ENCODE data around the gene ZBTB42.

ZBTB42 gene

GRCh38 chr14:104765517-104765916, 35.4 kb upstream of the ZBTB42 start:
- Mint-ChIP-seq H3K27me3 (no peaks in the 10 kb centered on the region), H3K4me1 (peaks cover 10 to 17% of the 10 kb centered on the region in 2 donors), H3K27ac (no peak overlapping the region), H3K9me3 (peaks cover 0 to 4% of the 10 kb centered on the region in 2 donors), H3K36me3 (peaks cover 25 to 36% of the 10 kb centered on the region in 2 donors), H3K4me3 (no peak overlapping the region)
- no peak for DNase-seq
- no peak for ATAC-seq (replicated peaks)

- H3K4me3 Mint-ChIP-seq: no peak overlapping the region
- peaks cover 10 to 17% of the 10 kb centered on the region in 2 donors for H3K4me1 Mint-ChIP-seq
- peaks cover 26 to 36% of the 10 kb centered on the region in 2 donors for H3K36me3 Mint-ChIP-seq
- no peaks in the 10 kb centered on the region for H3K27me3 Mint-ChIP-seq
- H3K9me3 Mint-ChIP-seq: peaks cover 4 to 7% of the 10 kb centered on the region in 2 donors
- no peak overlapping the region for H3K27ac Mint-ChIP-seq
- DNase-seq: no peak
- ATAC-seq (replicated peaks): no peak
These were observed 34.5 kb upstream of the ZBTB42 start for GRCh38 chr14:104766256-104766862.

GRCh38 chr14:104766863-104767633, 33.9 kb upstream of the ZBTB42 start:
- H3K27me3 Mint-ChIP-seq: no peaks in the 10 kb centered on the region
- no peak overlapping the region for H3K4me3 Mint-ChIP-seq
- H3K4me1 Mint-ChIP-seq: peaks cover 10 to 17% of the 10 kb centered on the region in 2 donors
- ATAC-seq (replicated peaks) (no peak), DNase-seq (no peak)
- H3K36me3 Mint-ChIP-seq: peaks cover 29 to 37% of the 10 kb centered on the region in 2 donors
- H3K9me3 Mint-ChIP-seq: peaks cover 4 to 7% of the 10 kb centered on the region in 2 donors
- no peak overlapping the region for H3K27ac Mint-ChIP-seq

GRCh38 chr14:104767634-104767918, 33.3 kb upstream of the ZBTB42 start:
- Mint-ChIP-seq H3K27ac (no peak overlapping the region), H3K36me3 (peaks cover 29 to 38% of the 10 kb centered on the region in 2 donors)
- ATAC-seq (replicated peaks): no peak

GRCh38 chr14:104768437-104769323, 32.2 kb upstream of the ZBTB42 start:
- DNase-seq (peak; percentile 78), ATAC-seq (replicated peaks) (peak; percentile 95)
- Mint-ChIP-seq H3K4me3 (no peak overlapping the region), H3K9me3 (peaks cover 4 to 5% of the 10 kb centered on the region in 2 donors), H3K4me1 (peaks cover 10 to 17% of the 10 kb centered on the region in 2 donors), H3K27me3 (no peaks in the 10 kb centered on the region), H3K36me3 (peaks cover 39 to 43% of the 10 kb centered on the region in 2 donors), H3K27ac (no peak overlapping the region)

More at GRCh38 chr14:104767634-104767918, 33.3 kb upstream of the ZBTB42 start:
- Mint-ChIP-seq H3K9me3 (peaks cover 4 to 5% of the 10 kb centered on the region in 2 donors), H3K4me3 (no peak overlapping the region), H3K4me1 (peaks cover 10 to 17% of the 10 kb centered on the region in 2 donors), H3K27me3 (no peaks in the 10 kb centered on the region)
- no peak for DNase-seq

- Mint-ChIP-seq H3K9me3 (peaks cover 4 to 5% of the 10 kb centered on the region in 2 donors), H3K27me3 (no peaks in the 10 kb centered on the region), H3K4me1 (peaks cover 10 to 17% of the 10 kb centered on the region in 2 donors), H3K4me3 (no peak overlapping the region), H3K27ac (peak overlapping the region; percentile 65), H3K36me3 (peaks cover 41 to 49% of the 10 kb centered on the region in 2 donors)
- ATAC-seq (replicated peaks) (no peak), DNase-seq (no peak)
These were observed 31.4 kb upstream of the ZBTB42 start for GRCh38 chr14:104769324-104770071.

GRCh38 chr14:104770072-104770579, 30.8 kb upstream of the ZBTB42 start:
- ATAC-seq (replicated peaks) (no peak), DNase-seq (no peak)
- peaks cover 4 to 5% of the 10 kb centered on the region in 2 donors for H3K9me3 Mint-ChIP-seq
- H3K4me3 Mint-ChIP-seq: no peak overlapping the region
- H3K36me3 Mint-ChIP-seq: peaks cover 41 to 52% of the 10 kb centered on the region in 2 donors
- peaks cover 10 to 17% of the 10 kb centered on the region in 2 donors for H3K4me1 Mint-ChIP-seq
- no peaks in the 10 kb centered on the region for H3K27me3 Mint-ChIP-seq
- H3K27ac Mint-ChIP-seq: peak overlapping the region; percentile 65

- peaks cover 10 to 17% of the 10 kb centered on the region in 2 donors for H3K4me1 Mint-ChIP-seq
- peaks cover 3 to 4% of the 10 kb centered on the region in 2 donors for H3K9me3 Mint-ChIP-seq
- ATAC-seq (replicated peaks) (no peak), DNase-seq (no peak)
- H3K27ac Mint-ChIP-seq: peak overlapping the region; percentile 16
- no peak overlapping the region for H3K4me3 Mint-ChIP-seq
- H3K27me3 Mint-ChIP-seq: no peaks in the 10 kb centered on the region
- H3K36me3 Mint-ChIP-seq: peaks cover 37 to 48% of the 10 kb centered on the region in 2 donors
These were observed 30.0 kb upstream of the ZBTB42 start for GRCh38 chr14:104770851-104771272.

- Mint-ChIP-seq H3K4me3 (no peak overlapping the region), H3K27me3 (no peaks in the 10 kb centered on the region), H3K27ac (peak overlapping the region; percentile 16), H3K9me3 (peaks cover 3 to 4% of the 10 kb centered on the region in 2 donors), H3K36me3 (peaks cover 42 to 53% of the 10 kb centered on the region in 2 donors), H3K4me1 (peaks cover 10 to 17% of the 10 kb centered on the region in 2 donors)
- DNase-seq (no peak), ATAC-seq (replicated peaks) (no peak)
These were observed 29.5 kb upstream of the ZBTB42 start for GRCh38 chr14:104771374-104771773.

- peaks cover 3 to 4% of the 10 kb centered on the region in 2 donors for H3K9me3 Mint-ChIP-seq
- DNase-seq (no peak), ATAC-seq (replicated peaks) (no peak)
- H3K27me3 Mint-ChIP-seq: no peaks in the 10 kb centered on the region
- H3K4me3 Mint-ChIP-seq: no peak overlapping the region
- peaks cover 49 to 58% of the 10 kb centered on the region in 2 donors for H3K36me3 Mint-ChIP-seq
- no peak overlapping the region for H3K27ac Mint-ChIP-seq
- peaks cover 12 to 17% of the 10 kb centered on the region in 2 donors for H3K4me1 Mint-ChIP-seq
These were observed 28.8 kb upstream of the ZBTB42 start for GRCh38 chr14:104771918-104772706.

GRCh38 chr14:104772707-104773504, 28.0 kb upstream of the ZBTB42 start:
- ATAC-seq (replicated peaks) (no peak), DNase-seq (no peak)
- Mint-ChIP-seq H3K4me3 (no peak overlapping the region), H3K36me3 (peaks cover 50 to 58% of the 10 kb centered on the region in 2 donors), H3K27me3 (no peaks in the 10 kb centered on the region), H3K27ac (peak overlapping the region; percentile 20), H3K4me1 (peaks cover 12 to 17% of the 10 kb centered on the region in 2 donors), H3K9me3 (peaks cover 3 to 4% of the 10 kb centered on the region in 2 donors)
